Activated T-helper 1 cell treated with anti-CD3 and anti-CD28 coated beads, Interleukin-2, amount 50 U/mL, for 16 hours (primary cell): ENCODE measurements around the gene SMIM1.
"Not testable (repeated sequence)": the region's sequence is repeated elsewhere in the genome, so short reads cannot be mapped to it uniquely, and the experiment has no call there.

Experiments used
- DNase-seq, 2 donors: peaks; one replicate each; pipeline ENCODE4 v3.0.0-alpha.2; 2020; ENCODE audit warnings: low read depth in 1 of 2, low spot score in 1 of 2

Gene SMIM1

GRCh38 chr1:3789421-3790300 is 17.1 kb downstream of the SMIM1 start:
- DNase-seq: no peak

DNA sequence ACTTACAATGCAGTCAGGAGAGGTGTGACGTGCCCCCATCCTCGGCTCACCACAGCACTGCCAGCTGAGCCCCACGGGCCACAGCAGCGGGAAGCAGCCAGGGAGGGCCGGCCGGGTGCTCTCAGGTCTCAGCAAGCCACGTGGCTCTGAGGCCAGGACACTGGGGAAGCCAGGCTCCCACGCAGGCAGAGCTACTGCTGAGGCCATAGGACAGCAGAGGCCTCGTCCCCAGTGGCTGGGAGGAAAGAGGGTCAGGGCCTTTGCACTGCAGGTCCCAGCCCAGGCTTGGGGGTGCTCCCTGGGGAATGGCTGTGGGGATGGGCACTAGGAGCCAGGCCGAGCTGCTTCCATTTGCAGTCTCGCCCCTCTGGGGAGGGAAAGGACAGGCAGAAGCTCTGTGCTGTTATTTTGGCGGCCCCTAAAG is 18.0 kb downstream of the SMIM1 start:
- DNase-seq: no peak

DNA sequence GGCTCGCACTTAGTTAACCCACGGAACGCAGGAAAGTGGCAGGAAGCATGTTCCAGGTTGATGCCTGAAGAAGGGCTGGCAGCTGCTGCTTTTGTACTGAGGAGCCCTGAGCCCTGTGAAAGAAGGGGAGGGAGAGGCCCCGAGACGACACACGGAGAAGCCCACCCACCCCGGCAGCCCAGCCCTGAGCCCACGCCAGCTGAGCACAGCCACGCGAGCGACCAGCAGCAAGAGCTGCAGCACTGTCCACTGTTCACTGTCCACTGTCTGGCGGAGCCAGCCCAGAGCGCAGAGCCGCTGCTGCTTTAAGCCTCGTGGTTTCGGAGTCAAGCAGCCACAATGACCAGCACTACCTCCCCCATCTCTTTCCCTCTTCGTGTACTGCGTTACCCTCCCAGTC is 18.4 kb downstream of the SMIM1 start:
- no peak for DNase-seq

DNA sequence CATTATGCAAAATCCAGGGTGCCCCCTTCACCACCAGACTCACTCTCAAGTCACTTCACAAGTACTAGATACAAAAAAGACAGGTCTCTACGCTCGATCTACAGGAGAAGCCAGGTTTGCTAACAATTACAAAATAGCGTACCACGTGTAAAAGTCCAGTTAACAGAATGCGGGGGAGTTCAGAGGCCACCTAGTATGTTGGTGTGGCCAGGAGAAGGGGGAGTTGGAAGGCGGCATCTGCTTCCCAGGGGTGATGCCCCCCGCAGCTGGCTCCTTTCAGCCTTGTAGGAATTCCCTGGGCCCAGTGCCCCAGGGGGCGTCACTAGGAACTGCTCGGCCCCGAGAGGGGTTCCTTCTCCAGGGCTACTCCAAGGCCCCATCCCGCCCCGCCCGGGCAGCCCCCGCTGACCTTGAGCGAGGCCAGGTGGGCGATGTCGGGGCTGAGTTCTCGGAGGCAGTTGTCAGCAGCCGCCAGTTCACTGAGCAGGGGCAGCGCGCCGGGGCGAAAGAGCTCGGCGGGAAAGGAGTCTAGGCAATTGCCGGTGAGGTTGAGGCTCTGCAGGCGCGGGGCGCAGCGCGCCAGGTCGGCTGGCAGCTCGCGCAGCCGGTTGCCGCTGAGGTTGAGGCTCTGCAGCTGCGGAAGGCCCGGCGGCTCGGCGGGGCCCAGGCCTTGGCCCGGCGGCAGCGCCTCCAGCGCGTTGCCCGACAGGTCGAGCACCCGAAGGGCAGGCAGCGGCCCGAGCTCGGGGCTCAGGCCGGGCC is 23.1 kb downstream of the SMIM1 start:
- no peak for DNase-seq

- peak; percentile 90 for DNase-seq
These were observed 23.9 kb downstream of the SMIM1 start, which contains the start of gene LRRC47 for GRCh38 chr1:3796215-3797061. Gene LRRC47, minus strand, starts transcription at chr1:3796498. Its CDS starts 22 bp downstream, at chr1:3796476.

GRCh38 chr1:3799976-3800685 is 27.6 kb downstream of the SMIM1 start:
- no peak for DNase-seq

GRCh38 chr1:3800795-3801194 is 28.2 kb downstream of the SMIM1 start:
- DNase-seq: not testable (repeated sequence)

DNA sequence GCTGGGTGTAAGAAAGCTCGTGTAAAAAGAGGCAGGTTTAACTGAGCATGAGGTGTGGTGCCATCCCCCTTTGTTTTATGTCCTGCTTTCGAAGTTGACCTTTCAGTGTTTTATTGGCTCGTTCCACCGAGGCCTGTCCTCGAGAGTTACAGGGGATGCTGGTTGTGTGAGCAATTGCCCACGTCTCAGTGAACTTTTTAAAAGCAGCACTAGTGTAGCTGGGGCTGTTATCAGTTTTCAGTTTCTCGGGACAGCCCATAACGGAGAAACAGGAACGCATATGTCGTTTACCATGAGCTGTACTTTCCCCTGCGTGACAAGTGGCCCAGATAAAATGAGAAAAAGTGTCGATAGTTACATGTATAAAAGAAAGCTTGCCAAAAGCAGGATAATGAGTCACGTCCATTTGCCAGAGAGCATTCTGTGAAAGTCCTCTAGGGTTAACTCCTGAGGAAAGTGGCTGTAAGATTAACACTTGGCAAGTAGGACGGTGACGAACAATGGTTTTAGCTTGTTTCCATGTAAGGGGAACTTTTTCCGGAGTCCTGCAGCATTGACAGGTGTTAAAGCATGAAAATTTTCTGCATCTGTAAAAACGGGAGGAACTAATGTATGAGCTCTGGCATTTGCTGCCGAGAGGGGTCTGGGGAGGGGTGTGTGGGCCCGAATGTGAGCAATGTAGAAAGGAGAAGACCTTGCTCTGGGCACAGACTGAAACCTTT is 31.5 kb downstream of the SMIM1 start:
- no peak for DNase-seq

DNA sequence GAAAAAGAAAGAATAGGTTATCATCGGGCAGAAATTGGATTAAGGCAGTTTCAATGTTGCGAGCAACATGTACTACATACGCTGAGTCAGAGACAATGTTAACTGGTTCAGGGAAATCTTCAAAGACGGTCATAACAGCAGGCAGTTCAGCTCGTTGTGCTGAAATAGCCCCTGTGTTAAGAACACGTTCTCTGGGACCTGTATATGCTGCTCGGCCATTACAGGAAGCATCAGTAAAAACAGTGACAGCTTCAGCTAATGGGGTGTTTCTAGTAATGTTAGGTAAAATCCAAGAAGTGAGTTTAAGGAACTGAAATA is 32.0 kb downstream of the SMIM1 start:
- not testable (repeated sequence) for DNase-seq

DNA sequence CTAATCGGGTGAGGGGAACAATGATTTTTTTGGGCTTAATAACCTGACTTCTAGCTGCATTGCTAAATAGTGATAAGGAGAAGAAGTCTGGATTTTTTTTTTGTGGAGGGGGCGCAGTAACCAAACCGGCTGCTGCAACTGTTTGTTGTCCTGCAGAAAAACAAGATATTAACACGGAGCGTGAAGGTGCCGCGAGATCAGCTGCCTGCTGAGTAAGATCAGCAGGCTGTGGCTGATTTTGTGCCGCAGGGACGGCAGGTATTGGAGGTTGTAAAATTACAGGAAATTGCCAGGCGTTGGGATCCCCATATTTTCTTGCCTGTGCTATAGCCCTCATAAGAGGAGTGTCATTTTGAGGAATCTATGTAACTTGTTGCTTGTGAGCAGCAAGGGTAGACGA is 32.5 kb downstream of the SMIM1 start:
- DNase-seq: no peak

DNA sequence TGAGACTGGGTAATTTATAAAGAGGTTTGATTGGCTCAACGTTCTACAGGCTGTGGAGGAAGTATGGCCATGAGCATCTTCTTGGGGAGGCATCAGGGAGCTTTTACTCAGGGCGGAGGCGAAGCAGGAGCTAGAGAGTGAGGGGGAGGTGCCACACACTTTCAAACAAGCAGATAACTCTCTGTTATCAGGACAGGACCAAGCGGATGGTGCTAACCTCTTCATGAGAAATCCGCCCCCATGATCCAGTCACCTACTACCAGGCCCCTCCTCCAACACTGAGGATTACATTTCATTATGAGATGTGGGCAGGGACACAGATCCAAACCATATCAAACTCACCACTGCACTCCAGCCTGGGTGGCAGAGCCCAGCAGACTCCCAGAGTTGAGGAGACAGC is 35.2 kb downstream of the SMIM1 start:
- no peak for DNase-seq

GRCh38 chr1:3809680-3810079 is 37.1 kb downstream of the SMIM1 start:
- DNase-seq: no peak

DNA sequence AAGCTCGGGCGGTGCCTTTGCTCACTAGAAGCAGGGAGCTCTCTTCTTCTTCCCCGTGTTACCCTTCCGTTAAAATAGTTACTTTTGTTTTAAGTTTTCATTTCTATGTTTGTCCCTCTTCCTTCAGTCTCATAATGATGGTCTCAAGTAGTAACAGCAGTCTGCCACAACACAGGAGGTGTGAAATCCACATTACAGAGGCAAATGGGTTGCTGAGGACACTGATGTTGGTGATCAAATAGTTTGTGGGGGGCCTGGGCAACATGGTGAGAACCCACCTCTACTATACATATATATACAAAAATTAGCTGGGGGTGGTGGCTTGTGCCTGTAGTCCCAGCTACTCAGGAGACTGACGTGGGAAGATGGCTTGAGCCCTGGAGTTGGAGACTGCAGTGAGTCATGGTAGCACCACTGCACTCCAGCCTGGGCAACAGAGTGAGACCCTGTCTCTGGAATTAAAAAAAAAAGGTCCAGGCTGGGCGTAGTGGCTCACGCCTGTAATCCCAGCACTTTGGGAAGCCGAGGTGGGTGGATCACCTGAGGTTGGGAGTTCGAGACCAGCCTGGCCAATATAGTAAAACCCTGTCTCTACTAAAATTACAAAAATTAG is 37.7 kb downstream of the SMIM1 start:
- not testable (repeated sequence) for DNase-seq

DNA sequence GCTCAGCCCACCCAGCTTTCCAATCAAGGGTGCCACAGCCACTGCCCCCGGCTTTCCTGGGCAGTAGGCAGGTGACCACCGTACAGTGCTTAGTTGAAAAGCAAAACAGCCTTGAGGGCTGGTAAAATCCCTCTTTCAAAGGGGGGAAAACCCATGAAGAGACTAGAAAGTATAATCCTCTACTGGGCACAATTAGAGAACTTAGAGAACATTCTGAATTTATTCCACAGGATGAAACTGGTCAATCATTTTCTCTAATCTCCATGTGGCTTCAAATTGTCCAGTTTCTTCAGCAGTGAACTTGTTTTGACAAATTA is 39.0 kb downstream of the SMIM1 start:
- no peak for DNase-seq

GRCh38 chr1:3814065-3814464 is 41.5 kb downstream of the SMIM1 start:
- no peak for DNase-seq

GRCh38 chr1:3814771-3815561 is 42.4 kb downstream of the SMIM1 start:
- DNase-seq: no peak

DNA sequence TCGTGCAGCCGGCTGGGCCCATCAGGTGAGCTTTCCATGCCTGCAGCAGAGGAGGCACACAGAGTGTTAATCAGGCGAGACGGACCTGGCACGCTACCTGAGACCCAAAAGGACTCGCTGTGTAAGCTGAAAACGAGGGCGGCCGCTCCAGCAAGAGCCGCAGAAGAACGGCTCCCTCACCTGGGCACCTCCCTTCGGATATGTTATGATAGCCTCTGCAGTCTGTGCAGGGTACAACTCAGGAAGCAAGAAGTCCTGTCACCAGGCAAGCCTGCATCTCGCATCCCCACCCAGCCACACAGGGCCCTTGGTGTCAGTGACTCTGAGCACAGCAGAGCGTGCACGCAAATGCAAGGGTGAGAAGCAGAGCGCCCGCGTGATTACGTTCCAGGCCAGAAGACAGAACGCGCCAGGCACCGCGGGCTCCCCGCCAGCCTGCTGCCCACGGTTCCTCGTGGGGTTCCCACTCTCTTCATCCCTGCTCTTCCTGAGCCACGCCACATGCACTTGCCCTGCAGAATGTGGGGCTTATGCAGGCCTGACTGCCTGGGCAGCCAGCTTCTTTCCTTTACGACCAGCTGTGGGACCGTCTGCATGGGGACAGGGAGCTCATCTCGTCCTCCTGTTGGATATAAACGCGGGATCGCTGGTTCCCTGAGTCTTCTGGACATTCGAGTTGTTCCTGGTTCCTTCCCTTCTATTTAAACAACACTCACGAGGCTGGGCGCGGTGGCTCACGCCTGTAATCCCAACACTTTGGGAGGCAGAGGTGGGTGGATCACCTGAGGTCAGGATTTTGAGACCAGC is 44.0 kb downstream of the SMIM1 start:
- no peak for DNase-seq

DNA sequence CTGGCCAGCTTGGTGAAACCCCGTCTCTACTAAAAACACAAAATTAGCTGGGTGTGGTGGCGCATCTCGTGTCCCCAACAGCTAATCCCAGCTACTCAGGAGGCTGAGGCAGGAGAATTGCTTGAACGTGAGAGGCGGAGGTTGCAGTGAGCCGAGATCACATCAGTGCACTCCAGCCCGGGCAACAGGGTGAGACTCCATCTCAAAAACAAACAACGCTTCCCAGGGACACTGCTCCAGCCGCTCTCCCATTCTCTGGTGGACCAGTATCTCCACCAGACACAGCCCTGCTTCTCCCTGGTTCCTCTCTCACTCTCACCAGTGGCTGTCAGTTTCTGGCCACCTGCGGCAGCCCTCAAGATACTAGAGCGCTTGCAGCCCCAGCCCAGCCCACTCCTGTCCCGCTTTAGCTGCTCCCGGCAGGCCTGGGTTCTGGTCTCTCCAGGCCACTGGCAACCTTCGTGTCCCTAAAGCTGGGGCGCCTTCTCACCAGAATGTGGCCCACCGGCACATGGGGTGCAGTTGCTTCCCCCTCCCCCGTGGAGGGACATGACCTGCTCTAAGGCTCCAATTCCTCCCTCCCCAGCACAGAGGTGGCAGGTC is 44.7 kb downstream of the SMIM1 start:
- no peak for DNase-seq
